ENCODE measurements around the gene FGF1. TPM values are rescaled to one million over a fixed set of nuclear protein-coding genes. Genes with fewer than 3 reads are reported as not detected.

FGF1 gene
- total RNA-seq, 4 donors from 2014 or later = 1.7 to 4.0 (median 2.9) TPM

GRCh38 chr5:142660196-142660595, 25.7 kb downstream of the FGF1 start:
- Histone ChIP-seq H3K4me1 (peaks cover 4 to 15% (median 8%) of the 10 kb centered on the region in 4 donors), H3K4me3 (no peak overlapping the region), H3K27ac (replicated peaks in 1 of 4) (peak overlapping the region in 3 of 4 donors; percentile 26 to 38 (median 30)), H3K27me3 (no peaks in the 10 kb centered on the region), H3K36me3 (peaks cover 0 to 12% (median 0%) of the 10 kb centered on the region in 4 donors), H3K9me3 (no peaks in the 10 kb centered on the region)
- no peak for DNase-seq (ENCODE audit: extremely low spot score)
- no peak for TF ChIP-seq CTCF (IDR thresholded peaks at IDR 0.05)
- TF ChIP-seq POLR2A (IDR thresholded peaks at IDR 0.05; ENCODE audit: low read depth) = no peak
- no peak for TF ChIP-seq EP300 (IDR thresholded peaks at IDR 0.05)
- TF ChIP-seq POLR2AphosphoS5 (IDR thresholded peaks at IDR 0.05) = no peak
- intact Hi-C loops (cut with DNase I) = no loop called here
- WGBS = 96% methylated on average over 8 of the region's 10 CpGs

DNA sequence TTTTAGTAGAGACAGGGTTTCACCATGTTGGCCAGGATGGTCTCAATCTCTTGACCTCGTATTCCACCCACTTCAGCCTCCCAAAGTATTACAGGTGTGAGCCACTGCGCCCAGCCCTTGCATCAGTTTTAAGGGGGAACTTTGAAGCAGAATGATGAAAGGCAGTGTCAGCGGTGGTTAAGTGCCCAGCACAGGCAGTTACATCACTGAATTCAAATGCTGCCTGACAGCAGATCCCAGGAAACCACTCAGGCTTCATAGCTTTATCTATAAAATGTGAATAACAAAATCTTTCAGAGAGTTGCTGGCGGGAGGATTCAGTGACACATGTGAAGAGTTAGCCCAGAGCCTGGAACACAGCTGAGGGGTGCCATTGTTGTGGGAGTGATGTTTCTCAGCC, 26.5 kb downstream of the FGF1 start:
- TF ChIP-seq POLR2A (IDR thresholded peaks at IDR 0.05; ENCODE audit: low read depth) (no peak), CTCF (IDR thresholded peaks at IDR 0.05) (no peak), POLR2AphosphoS5 (IDR thresholded peaks at IDR 0.05) (no peak), EP300 (IDR thresholded peaks at IDR 0.05) (no peak)
- Histone ChIP-seq H3K4me3 (no peak overlapping the region), H3K27me3 (no peaks in the 10 kb centered on the region), H3K36me3 (peaks cover 0 to 9% (median 0%) of the 10 kb centered on the region in 4 donors), H3K9me3 (no peaks in the 10 kb centered on the region), H3K27ac (replicated peaks in 1 of 4) (no peak overlapping the region), H3K4me1 (peaks cover 10 to 22% (median 13%) of the 10 kb centered on the region in 4 donors)
- no peak for DNase-seq (ENCODE audit: extremely low spot score)
- intact Hi-C loops (cut with DNase I) = no loop called here
- WGBS = 93% methylated on average over 4 of the region's 4 CpGs

DNA sequence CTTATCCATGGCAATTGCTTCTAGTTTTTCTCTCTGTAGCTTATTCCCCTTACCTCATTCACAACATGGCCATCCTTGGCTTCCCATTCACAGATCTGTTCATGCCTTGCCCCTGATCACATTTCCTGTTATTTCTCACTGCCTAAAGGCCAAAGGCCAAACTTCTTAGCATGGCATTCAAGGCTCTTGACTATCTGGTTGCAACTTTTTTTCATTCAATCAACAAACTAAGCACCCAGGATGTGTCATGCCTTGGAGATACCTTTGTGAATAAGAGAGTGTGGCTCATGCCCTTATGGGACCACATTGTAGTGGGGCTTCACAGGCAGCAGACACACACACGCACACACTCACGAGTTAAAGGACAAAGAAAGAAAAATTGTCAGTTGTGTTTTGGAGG, 27.6 kb downstream of the FGF1 start:
- H3K9me3 ChIP-seq = no peaks in the 10 kb centered on the region
- peaks cover 10 to 22% (median 14%) of the 10 kb centered on the region in 4 donors for H3K4me1 ChIP-seq
- DNase-seq (ENCODE audit: extremely low spot score) = no peak
- TF ChIP-seq EP300 (IDR thresholded peaks at IDR 0.05) (no peak), POLR2A (IDR thresholded peaks at IDR 0.05; ENCODE audit: low read depth) (no peak), CTCF (IDR thresholded peaks at IDR 0.05) (no peak), POLR2AphosphoS5 (IDR thresholded peaks at IDR 0.05) (no peak)
- 93% methylated on average over 2 of the region's 2 CpGs for WGBS
- no peaks in the 10 kb centered on the region for H3K27me3 ChIP-seq
- H3K36me3 ChIP-seq = no peaks in the 10 kb centered on the region
- H3K27ac ChIP-seq (replicated peaks in 1 of 4) = no peak overlapping the region
- intact Hi-C loops (cut with DNase I) = no loop called here
- no peak overlapping the region for H3K4me3 ChIP-seq

DNA sequence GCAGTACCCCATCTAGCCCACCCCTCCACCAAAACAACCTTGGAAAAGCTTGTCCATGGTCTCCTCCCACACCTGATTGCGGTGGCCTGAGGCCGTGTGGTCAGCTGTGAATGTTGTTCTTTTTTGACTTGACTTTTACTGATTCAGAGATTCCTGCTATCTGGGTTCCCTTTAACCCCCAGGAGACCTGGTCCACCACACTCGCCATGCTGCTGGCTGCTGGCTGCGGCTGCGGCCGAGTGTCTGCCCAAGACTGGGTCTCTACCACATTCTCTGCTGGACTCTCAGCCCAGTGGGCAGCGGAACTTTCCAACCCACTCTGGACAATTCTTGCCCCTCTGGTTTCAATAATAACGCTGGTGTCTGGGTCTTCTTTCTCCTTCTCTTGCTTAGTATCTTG, 28.4 kb downstream of the FGF1 start:
- Histone ChIP-seq H3K4me1 (peaks cover 10 to 22% (median 14%) of the 10 kb centered on the region in 4 donors), H3K4me3 (no peak overlapping the region), H3K27ac (replicated peaks in 1 of 4) (no peak overlapping the region), H3K36me3 (no peaks in the 10 kb centered on the region), H3K9me3 (no peaks in the 10 kb centered on the region), H3K27me3 (no peaks in the 10 kb centered on the region)
- 99% methylated on average over 8 of the region's 8 CpGs for WGBS
- intact Hi-C loops (cut with DNase I) = loop anchor here (2.0 kb wide), 1 partner anchor 41 kb away; no protein-coding TSS in a partner anchor
- TF ChIP-seq CTCF (IDR thresholded peaks at IDR 0.05) (no peak), POLR2A (IDR thresholded peaks at IDR 0.05; ENCODE audit: low read depth) (no peak), EP300 (IDR thresholded peaks at IDR 0.05) (no peak), POLR2AphosphoS5 (IDR thresholded peaks at IDR 0.05) (no peak)
- DNase-seq (ENCODE audit: extremely low spot score) = no peak

All from esophagus muscularis mucosa (tissue), 4 donors.